ENCODE measurements around the gene STK39. TPM values are rescaled to one million over a fixed set of nuclear protein-coding genes. Genes with fewer than 3 reads are reported as not detected.

The STK39 gene
- polyA plus RNA-seq, 1 experiment, result 25.2 TPM

DNA sequence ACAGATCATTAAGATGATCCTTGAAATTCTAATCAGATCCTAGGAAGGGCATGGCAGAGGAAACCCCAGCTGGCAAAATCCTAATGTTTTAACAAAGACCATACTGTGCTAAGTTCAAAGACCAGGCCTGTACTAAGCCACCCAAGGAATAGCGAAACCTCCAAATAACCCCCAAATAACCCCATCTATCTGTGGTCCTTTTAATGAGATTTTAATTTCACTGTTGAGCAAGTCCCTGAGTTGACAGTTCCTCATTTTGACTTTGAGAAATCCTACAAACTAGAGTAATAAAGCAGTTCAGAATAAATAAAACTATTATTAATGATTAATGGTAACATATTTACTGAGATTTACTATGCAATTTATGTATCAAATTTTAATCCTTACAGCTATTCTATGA lies 259.8 kb downstream of the STK39 start:
- Histone ChIP-seq H3K9me3 (ENCODE audit: control insufficient read depth, insufficient read depth, low read length) (no peaks in the 10 kb centered on the region), H3K27ac (ENCODE audit: low read depth, low read length) (no peak overlapping the region), H3K27me3 (ENCODE audit: control insufficient read depth, insufficient read depth, low read length) (no peaks in the 10 kb centered on the region), H3K4me3 (ENCODE audit: low read depth, low read length) (no peak overlapping the region)
- no peak for DNase-seq (ENCODE audit: low read depth, low spot score)
- POLR2A ChIA-PET, result no interaction called here
- no peak for TF ChIP-seq CTCF (IDR thresholded peaks at IDR 0.05; ENCODE audit: low read depth, low read length)
- CTCF ChIA-PET, result interaction anchor here (0.6 to 5.6 kb wide), 2 partner anchors 131 to 136 kb away, joined by 3 to 60 read pairs; no protein-coding TSS in a partner anchor

GRCh38 chr2:167987026-167987425 lies 260.4 kb downstream of the STK39 start:
- POLR2A ChIA-PET, result no interaction called here
- CTCF ChIA-PET, result interaction anchor here (0.6 to 5.6 kb wide), 2 partner anchors 132 to 136 kb away, joined by 3 to 60 read pairs; no protein-coding TSS in a partner anchor
- no peak for TF ChIP-seq CTCF (IDR thresholded peaks at IDR 0.05; ENCODE audit: low read depth, low read length)
- no peak for DNase-seq (ENCODE audit: low read depth, low spot score)
- no peak overlapping the region for H3K27ac ChIP-seq (ENCODE audit: low read depth, low read length)
- no peak overlapping the region for H3K4me3 ChIP-seq (ENCODE audit: low read depth, low read length)
- no peaks in the 10 kb centered on the region for H3K27me3 ChIP-seq (ENCODE audit: control insufficient read depth, insufficient read depth, low read length)
- no peaks in the 10 kb centered on the region for H3K9me3 ChIP-seq (ENCODE audit: control insufficient read depth, insufficient read depth, low read length)

DNA sequence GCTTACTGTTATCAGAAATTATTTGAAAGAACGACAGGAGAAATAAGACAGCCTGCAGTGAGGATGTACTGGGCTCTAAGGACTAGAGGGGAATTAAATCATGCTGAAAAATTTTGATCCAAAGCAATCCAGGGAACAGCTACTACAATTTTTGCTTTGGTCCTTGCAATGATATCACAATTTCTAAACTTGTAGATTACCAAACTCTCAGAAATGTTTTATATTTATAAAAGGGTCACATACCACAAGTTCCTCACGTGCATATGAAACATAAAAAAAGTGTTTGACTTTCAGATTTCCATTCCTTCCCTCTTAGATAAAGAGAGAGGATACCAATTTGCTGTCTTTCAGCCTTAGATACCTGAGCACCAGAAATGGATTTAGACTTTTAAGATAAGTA lies 261.2 kb downstream of the STK39 start:
- TF ChIP-seq CTCF (IDR thresholded peaks at IDR 0.05; ENCODE audit: low read depth, low read length), result no peak
- peak; percentile 8 for DNase-seq (ENCODE audit: low read depth, low spot score)
- ChIA-PET POLR2A (no interaction called here), CTCF (interaction anchor here (5.6 kb wide), 1 partner anchor 133 kb away, joined by 60 read pairs; no protein-coding TSS in a partner anchor)
- H3K4me3 ChIP-seq (ENCODE audit: low read depth, low read length), result no peak overlapping the region
- no peak overlapping the region for H3K27ac ChIP-seq (ENCODE audit: low read depth, low read length)
- H3K9me3 ChIP-seq (ENCODE audit: control insufficient read depth, insufficient read depth, low read length), result no peaks in the 10 kb centered on the region
- H3K27me3 ChIP-seq (ENCODE audit: control insufficient read depth, insufficient read depth, low read length), result no peaks in the 10 kb centered on the region

GRCh38 chr2:167981945-167982344 lies 265.4 kb downstream of the STK39 start:
- no peak overlapping the region for H3K27ac ChIP-seq (ENCODE audit: low read depth, low read length)
- DNase-seq (ENCODE audit: low read depth, low spot score), result no peak
- CTCF ChIA-PET, result interaction anchor here (2.5 kb wide), 1 partner anchor 137 kb away, joined by 13 read pairs; no protein-coding TSS in a partner anchor
- no peaks in the 10 kb centered on the region for H3K27me3 ChIP-seq (ENCODE audit: control insufficient read depth, insufficient read depth, low read length)
- TF ChIP-seq CTCF (IDR thresholded peaks at IDR 0.05; ENCODE audit: low read depth, low read length), result no peak
- H3K9me3 ChIP-seq (ENCODE audit: control insufficient read depth, insufficient read depth, low read length), result no peaks in the 10 kb centered on the region
- POLR2A ChIA-PET, result no interaction called here
- no peak overlapping the region for H3K4me3 ChIP-seq (ENCODE audit: low read depth, low read length)

- CTCF ChIA-PET, result interaction anchor here (1.2 to 2.5 kb wide), 2 partner anchors 15 to 138 kb away, joined by 4 to 13 read pairs; no protein-coding TSS in a partner anchor
- no peaks in the 10 kb centered on the region for H3K9me3 ChIP-seq (ENCODE audit: control insufficient read depth, insufficient read depth, low read length)
- no peak for DNase-seq (ENCODE audit: low read depth, low spot score)
- no peak overlapping the region for H3K4me3 ChIP-seq (ENCODE audit: low read depth, low read length)
- H3K27ac ChIP-seq (ENCODE audit: low read depth, low read length), result no peak overlapping the region
- POLR2A ChIA-PET, result no interaction called here
- H3K27me3 ChIP-seq (ENCODE audit: control insufficient read depth, insufficient read depth, low read length), result no peaks in the 10 kb centered on the region
- TF ChIP-seq CTCF (IDR thresholded peaks at IDR 0.05; ENCODE audit: low read depth, low read length), result no peak
Measured at GRCh38 chr2:167980439-167980838, 267.0 kb downstream of the STK39 start.

Measured in AG04450 (cell line).